DND-41 (cell line): ENCODE data around the gene MRPL55.

Experiments used
- ATAC-seq: fragments of 200-7000 bp; cut with Tn5 transposase; 3 replicates; pipeline ENCODE4 v1.9.1; 2021; ENCODE audit warnings: low read depth; ENCODE audit not compliant: insufficient read depth
- DNase-seq: peaks from one replicate; pipeline ENCODE4 v3.0.0-alpha.2; 2020
- H2AFZ ChIP-seq: 2 replicates; pipeline ENCODE4 v1.6.0; 2012; ENCODE audit warnings: low read depth, low read length
- H3K27ac ChIP-seq: 2 replicates; pipeline ENCODE4 v1.5.1; 2012; ENCODE audit warnings: low read length, inconsistent platforms
- H3K27me3 ChIP-seq: fragments of 200-600 bp; sonication (generic); 2 replicates; pipeline ENCODE4 v1.6.0; 2012; ENCODE audit warnings: low read length, mild to moderate bottlenecking, inconsistent platforms; ENCODE audit not compliant: insufficient read depth, poor library complexity
- H3K36me3 ChIP-seq: 2 replicates; pipeline ENCODE4 v1.5.1; 2012; ENCODE audit warnings: low read length, inconsistent platforms; ENCODE audit not compliant: insufficient read depth
- H3K4me1 ChIP-seq: 2 replicates; pipeline ENCODE4 v1.5.1; 2012; ENCODE audit warnings: mild to moderate bottlenecking, low read length; ENCODE audit not compliant: insufficient read depth
- H3K4me2 ChIP-seq: 2 replicates; pipeline ENCODE4 v1.6.0; 2012; ENCODE audit warnings: mild to moderate bottlenecking, moderate library complexity, low read length, inconsistent platforms; ENCODE audit not compliant: insufficient read depth
- H3K4me3 ChIP-seq, 2 experiments: fragments of 200-600 bp in 1 of 2; shearing (Covaris generic) in 1 of 2; 2 replicates each; pipeline ENCODE4 v1.5.1; 2012 to 2016; ENCODE audit warnings: inconsistent platforms in 2 of 2, low read length in 2 of 2, mild to moderate bottlenecking in 2 of 2, low read depth in 1 of 2, moderate library complexity in 1 of 2
- H3K79me2 ChIP-seq: 2 replicates; pipeline ENCODE4 v1.6.0; 2012; ENCODE audit warnings: low read length, inconsistent platforms; ENCODE audit not compliant: insufficient read depth
- H3K9ac ChIP-seq: 2 replicates; pipeline ENCODE4 v1.6.0; 2012; ENCODE audit warnings: low read depth, mild to moderate bottlenecking, inconsistent platforms, low read length, moderate library complexity
- H3K9me3 ChIP-seq: 2 replicates; pipeline ENCODE4 v1.5.1; 2012; ENCODE audit warnings: low read length, moderate library complexity, mild to moderate bottlenecking, inconsistent platforms; ENCODE audit not compliant: insufficient read depth, severe bottlenecking
- H4K20me1 ChIP-seq: 2 replicates; pipeline ENCODE4 v1.6.0; 2012; ENCODE audit warnings: low read length; ENCODE audit not compliant: insufficient read depth
- EZH2 ChIP-seq: IDR thresholded peaks from 3 replicates; pipeline ENCODE4 v1.6.1; 2012; ENCODE audit warnings: borderline replicate concordance, low read depth, mild to moderate bottlenecking, moderate library complexity, low read length, inconsistent platforms; ENCODE audit not compliant: severe bottlenecking
- TF ChIP-seq, protein P1 (sequence below): IDR thresholded peaks from 2 replicates; pipeline ENCODE4 v1.5.1; 2012; ENCODE audit warnings: borderline replicate concordance, low read length, moderate library complexity, mild to moderate bottlenecking; ENCODE audit not compliant: poor library complexity, severe bottlenecking; ENCODE audit errors: extremely low read depth

The MRPL55 gene

DNA sequence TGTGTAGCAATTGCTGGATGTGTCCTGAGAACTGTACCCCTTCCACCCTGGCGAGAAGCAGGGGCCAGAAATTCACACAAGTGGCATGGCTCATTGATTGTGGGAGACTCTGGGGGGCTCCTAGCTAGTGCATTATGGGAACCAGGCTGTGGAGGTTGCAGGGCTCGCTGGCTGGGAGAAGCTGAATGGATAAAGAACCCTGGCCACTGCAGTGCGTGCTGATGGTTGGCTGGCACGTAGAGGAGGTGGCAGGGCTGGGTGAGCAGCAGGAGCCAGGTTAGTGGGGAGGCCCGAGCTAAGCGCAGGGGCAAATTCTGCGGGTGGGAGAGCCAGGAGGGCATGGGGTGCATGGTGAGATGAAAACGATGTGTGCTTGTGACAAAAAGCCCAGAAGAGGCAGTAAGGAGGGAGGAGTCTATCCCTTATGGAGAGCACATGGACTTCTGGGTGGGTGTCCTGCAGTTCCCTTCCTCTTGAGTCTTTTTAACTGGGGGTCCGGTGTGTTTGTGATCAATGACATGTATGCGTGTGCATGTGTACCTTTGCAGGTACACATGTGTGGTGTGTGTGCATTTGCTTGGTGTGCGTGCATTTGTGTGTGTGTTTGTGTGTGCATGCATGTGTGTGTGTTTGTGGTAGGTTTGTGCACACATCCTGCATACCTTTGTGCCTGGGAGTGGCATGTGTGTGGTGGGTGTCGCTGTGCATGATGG is 34.5 kb upstream of the MRPL55 start:
- Histone ChIP-seq H3K4me2 (peak overlapping the region; percentile 95; the same call in 1 of the 2 replicates), H3K9ac (peak overlapping the region; percentile 92; the same call in 1 of the 2 replicates), H2AFZ (no peak overlapping the region)

GRCh38 chr1:228142701-228143136 is 33.6 kb upstream of the MRPL55 start:
- Histone ChIP-seq H3K79me2 (peaks cover 74% of the 10 kb centered on the region), H4K20me1 (peaks cover 75% of the 10 kb centered on the region)

More for the DNA sequence above, 34.5 kb upstream of the MRPL55 start:
- TF ChIP-seq, protein P1, sequence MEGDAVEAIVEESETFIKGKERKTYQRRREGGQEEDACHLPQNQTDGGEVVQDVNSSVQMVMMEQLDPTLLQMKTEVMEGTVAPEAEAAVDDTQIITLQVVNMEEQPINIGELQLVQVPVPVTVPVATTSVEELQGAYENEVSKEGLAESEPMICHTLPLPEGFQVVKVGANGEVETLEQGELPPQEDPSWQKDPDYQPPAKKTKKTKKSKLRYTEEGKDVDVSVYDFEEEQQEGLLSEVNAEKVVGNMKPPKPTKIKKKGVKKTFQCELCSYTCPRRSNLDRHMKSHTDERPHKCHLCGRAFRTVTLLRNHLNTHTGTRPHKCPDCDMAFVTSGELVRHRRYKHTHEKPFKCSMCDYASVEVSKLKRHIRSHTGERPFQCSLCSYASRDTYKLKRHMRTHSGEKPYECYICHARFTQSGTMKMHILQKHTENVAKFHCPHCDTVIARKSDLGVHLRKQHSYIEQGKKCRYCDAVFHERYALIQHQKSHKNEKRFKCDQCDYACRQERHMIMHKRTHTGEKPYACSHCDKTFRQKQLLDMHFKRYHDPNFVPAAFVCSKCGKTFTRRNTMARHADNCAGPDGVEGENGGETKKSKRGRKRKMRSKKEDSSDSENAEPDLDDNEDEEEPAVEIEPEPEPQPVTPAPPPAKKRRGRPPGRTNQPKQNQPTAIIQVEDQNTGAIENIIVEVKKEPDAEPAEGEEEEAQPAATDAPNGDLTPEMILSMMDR = no peak
- no peak for TF ChIP-seq EZH2
- DNase-seq (no peak), ATAC-seq (no peak)
- Histone ChIP-seq H3K36me3 (peaks cover 76% of the 10 kb centered on the region), H3K9me3 (no peaks in the 10 kb centered on the region), H3K4me3 (no peak overlapping the region), H3K27me3 (no peaks in the 10 kb centered on the region), H4K20me1 (peaks cover 82% of the 10 kb centered on the region), H3K27ac (peak overlapping the region; percentile 88), H3K4me1 (peaks cover 45% of the 10 kb centered on the region), H3K79me2 (peaks cover 74% of the 10 kb centered on the region)

DNA sequence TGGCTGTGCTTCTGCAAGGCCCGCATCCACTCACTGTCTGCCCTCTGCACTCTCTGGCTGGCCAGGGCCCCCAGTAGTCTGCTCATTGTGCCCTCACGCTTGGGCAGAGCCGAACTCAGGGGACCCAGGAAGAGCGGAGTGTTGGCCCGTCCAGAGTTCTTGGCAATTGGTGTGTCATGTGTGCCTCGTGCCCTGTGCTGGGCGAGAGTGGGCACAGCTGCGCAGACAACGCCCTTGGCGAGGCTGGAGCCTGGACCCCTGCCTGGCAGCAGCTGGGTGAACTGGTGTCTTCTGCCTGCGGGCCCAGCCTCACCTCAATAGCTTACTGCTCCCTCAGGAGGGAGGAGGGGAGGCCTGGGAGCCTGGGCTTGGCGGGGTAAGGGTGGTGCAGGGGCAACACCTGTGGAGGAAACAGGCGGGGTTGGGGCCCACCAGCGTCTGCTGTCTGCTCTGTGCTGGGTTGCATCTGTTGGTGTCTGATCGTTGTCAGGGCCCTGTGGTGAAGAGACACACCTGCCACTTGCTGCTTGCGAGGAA is 33.1 kb upstream of the MRPL55 start:
- TF ChIP-seq EZH2 = no peak
- TF ChIP-seq, protein P1 = no peak
- no peaks in the 10 kb centered on the region for H3K9me3 ChIP-seq
- H4K20me1 ChIP-seq = peaks cover 70% of the 10 kb centered on the region
- H3K27me3 ChIP-seq = no peaks in the 10 kb centered on the region
- peak; percentile 19 for ATAC-seq
- peak overlapping the region; percentile 95 for H3K4me2 ChIP-seq
- peak overlapping the region; percentile 92 for H3K9ac ChIP-seq
- peaks cover 63% of the 10 kb centered on the region for H3K36me3 ChIP-seq
- H3K4me3 ChIP-seq = peak overlapping the region in 1 of 2 experiments; percentile 99; a peak in 3 of 4 replicates
- H2AFZ ChIP-seq = no peak overlapping the region
- H3K4me1 ChIP-seq = peaks cover 45% of the 10 kb centered on the region
- H3K79me2 ChIP-seq = peaks cover 72% of the 10 kb centered on the region
- H3K27ac ChIP-seq = peak overlapping the region; percentile 88
- peak; percentile 78 for DNase-seq

More at GRCh38 chr1:228142701-228143136, 33.6 kb upstream of the MRPL55 start:
- Histone ChIP-seq H3K9ac (peak overlapping the region; percentile 92), H3K4me3 (peak overlapping the region in 1 of 2 experiments; percentile 99; a peak in 2 of 4 replicates), H3K4me1 (peaks cover 45% of the 10 kb centered on the region), H3K36me3 (peaks cover 67% of the 10 kb centered on the region), H2AFZ (no peak overlapping the region), H3K4me2 (peak overlapping the region; percentile 95), H3K27ac (peak overlapping the region; percentile 88), H3K9me3 (no peaks in the 10 kb centered on the region), H3K27me3 (no peaks in the 10 kb centered on the region)
- TF ChIP-seq, protein P1 = no peak
- no peak for TF ChIP-seq EZH2
- DNase-seq = no peak
- no peak for ATAC-seq
